Liver (tissue), 9 donors: ENCODE results near the gene NSD1. TPM values are rescaled to one million over a fixed set of nuclear protein-coding genes. Genes with fewer than 3 reads are reported as not detected.

Experiments
- DNase-seq: peaks from one replicate; pipeline ENCODE4 v3.0.0-alpha.2; 2017; ENCODE audit warnings: low spot score
- H3K27ac ChIP-seq, 2 donors: one replicate each; pipeline ENCODE4 v1.7.0; 2013; ENCODE audit warnings: inconsistent platforms in 2 of 2, low read length in 2 of 2, control low read depth in 1 of 2, low read depth in 1 of 2, mild to moderate bottlenecking in 1 of 2
- H3K27me3 ChIP-seq, 4 donors: one replicate each; pipeline versions ENCODE4 v1.6.1 to v1.7.0; 2013; ENCODE audit warnings: low read length in 3 of 4, inconsistent platforms in 1 of 4, mild to moderate bottlenecking in 1 of 4, moderate library complexity in 1 of 4; ENCODE audit not compliant: control insufficient read depth in 4 of 4, insufficient read depth in 4 of 4
- H3K36me3 ChIP-seq, 4 donors: one replicate each; pipeline versions ENCODE4 v1.6.1 to v1.7.0; 2013; ENCODE audit warnings: low read length in 3 of 4, mild to moderate bottlenecking in 3 of 4, low read depth in 1 of 4, moderate library complexity in 1 of 4; ENCODE audit not compliant: control insufficient read depth in 4 of 4, insufficient read depth in 3 of 4
- H3K4me1 ChIP-seq, 4 donors: one replicate each; pipeline versions ENCODE4 v1.6.1 to v1.7.0; 2013; ENCODE audit warnings: low read length in 3 of 4, mild to moderate bottlenecking in 3 of 4, moderate library complexity in 1 of 4; ENCODE audit not compliant: control insufficient read depth in 4 of 4, insufficient read depth in 4 of 4
- H3K4me3 ChIP-seq, 3 donors: one replicate each; pipeline versions ENCODE4 v1.6.1 to v1.7.0; 2013; ENCODE audit warnings: low read length in 3 of 3, control low read depth in 1 of 3, low read depth in 1 of 3, mild to moderate bottlenecking in 1 of 3
- H3K9ac ChIP-seq, 2 donors: one replicate each; pipeline ENCODE4 v1.7.0; 2013; ENCODE audit warnings: low read length in 2 of 2, mild to moderate bottlenecking in 2 of 2, moderate library complexity in 2 of 2, control low read depth in 1 of 2, low read depth in 1 of 2
- H3K9me3 ChIP-seq, 4 donors: one replicate each; pipeline versions ENCODE4 v1.6.1 to v1.7.0; 2013; ENCODE audit warnings: low read length in 3 of 4; ENCODE audit not compliant: control insufficient read depth in 4 of 4
- CTCF ChIP-seq: fragments of 150-350 bp; IDR thresholded peaks from 2 replicates; pipeline ENCODE4 v1.5.1; 2017; ENCODE audit warnings: improper control_type of control experiment, low read depth, low read length; ENCODE audit not compliant: missing input control
- EGR1 ChIP-seq, 2 donors: IDR thresholded peaks; 2 replicates each; pipeline ENCODE4 v1.6.1; 2016 to 2018; ENCODE audit warnings: antibody characterized with exemption in 2 of 2, low read depth in 2 of 2
- GABPA ChIP-seq, 2 donors: IDR thresholded peaks in 1 of 2; conservative IDR thresholded peaks in 1 of 2; 2 replicates each; pipeline ENCODE4 v1.6.1; 2016; ENCODE audit warnings: antibody characterized with exemption in 2 of 2, mild to moderate bottlenecking in 1 of 2, moderate library complexity in 1 of 2
- HNF4G ChIP-seq: IDR thresholded peaks from 2 replicates; pipeline ENCODE4 v1.6.1; 2016; ENCODE audit warnings: antibody characterized with exemption
- NR2F2 ChIP-seq: IDR thresholded peaks from 2 replicates; pipeline ENCODE4 v1.6.1; 2016; ENCODE audit warnings: antibody characterized with exemption
- REST ChIP-seq: IDR thresholded peaks from 2 replicates; pipeline ENCODE4 v1.6.1; 2016; ENCODE audit warnings: antibody characterized with exemption, mild to moderate bottlenecking
- YY1 ChIP-seq: IDR thresholded peaks from 2 replicates; pipeline ENCODE4 v1.6.1; 2016; ENCODE audit warnings: antibody characterized with exemption, mild to moderate bottlenecking
- WGBS: extraction: QIAGEN DNeasy Blood & Tissue Kit; methylation state at CpG from one replicate; pipeline ENCODE4 v1.1.7; 2013; 5-methylcytosine and 5-hydroxymethylcytosine counted together
- polyA plus RNA-seq, 2 donors: library from polyadenylated mRNA; stranded (reverse) in 1 of 2; unstranded in 1 of 2; fragments of 200-250 nt in 1 of 2; fragments of >200 nt in 1 of 2; fragmentation: Nextera tagmentation in 1 of 2; extraction: Ambion mirVana in 1 of 2; gene quantifications; one replicate each; pipeline versions ENCODE4 v1.2.1 to v1.2.3, GENCODE V29; 2013 to 2015
- total RNA-seq, 2 donors: library from RNA; depleted of rRNA; stranded (reverse); fragments of >200 nt; gene quantifications; one replicate each; pipeline ENCODE4 v1.2.3, GENCODE V29; 2014
- donor health status: healthy.
- donor health status: healthy.
- donor health status: healthy.
- donor health status: healthy.
- donor health status: healthy.

Gene NSD1
- total and polyA plus RNA-seq, 4 donors = 5.3 to 34.1 (median 19.3) TPM

GRCh38 chr5:177302354-177303110 is 169.0 kb downstream of the NSD1 start:
- TF ChIP-seq CTCF (peak; percentile 3), EGR1 (IDR thresholded peaks at IDR 0.05; ENCODE audit: low read depth in 2 of 2) (no peak)
- Histone ChIP-seq H3K9me3 (no peaks in the 10 kb centered on the region), H3K27me3 (no peaks in the 10 kb centered on the region), H3K4me3 (peak overlapping the region; percentile 72 to 97 (median 86)), H3K9ac (peak overlapping the region in 1 of 2 donors; percentile 51), H3K36me3 (peaks cover 6 to 16% (median 11%) of the 10 kb centered on the region in 4 donors), H3K4me1 (peaks cover 13 to 42% (median 29%) of the 10 kb centered on the region in 4 donors), H3K27ac (peak overlapping the region; percentile 84 to 89)
- 44% methylated on average over 24 of the region's 24 CpGs for WGBS
- no peak for DNase-seq

GRCh38 chr5:177303121-177303924 is 169.8 kb downstream of the NSD1 start, which contains the start of the genes PRELID1 and RAB24:
Gene PRELID1, plus strand, starts transcription at chr5:177303799. Its CDS starts 187 bp downstream, at chr5:177303986.
Gene RAB24, minus strand, starts transcription at chr5:177303719. Its CDS starts 431 bp downstream, at chr5:177303288.
- WGBS = under 1% methylated on average over 100 of the region's 100 CpGs
- H3K9ac ChIP-seq = peak within 1 kb of the TSS; percentile 87 to 89
- DNase-seq = peak; percentile 91
- H3K4me3 ChIP-seq = peak within 1 kb of the TSS; percentile 72 to 97 (median 94)
- H3K27ac ChIP-seq = peak within 1 kb of the TSS; percentile 84 to 89
- no peaks in the 10 kb centered on the region for H3K9me3 ChIP-seq
- peak; percentile 52 to 89 for TF ChIP-seq GABPA (IDR thresholded peaks at IDR 0.05 in 1 of 2, conservative IDR thresholded peaks at IDR 0.05 in 1 of 2)
- peak; percentile 32 for TF ChIP-seq YY1
- no peak for TF ChIP-seq NR2F2
- H3K4me1 ChIP-seq = peaks cover 13 to 42% (median 29%) of the 10 kb centered on the region in 4 donors
- H3K27me3 ChIP-seq = no peaks in the 10 kb centered on the region
- H3K36me3 ChIP-seq = peaks cover 6 to 16% (median 11%) of the 10 kb centered on the region in 4 donors

GRCh38 chr5:177303925-177304391 is 170.4 kb downstream of the NSD1 start:
- peaks cover 13 to 42% (median 29%) of the 10 kb centered on the region in 4 donors for H3K4me1 ChIP-seq
- H3K36me3 ChIP-seq = peaks cover 6 to 16% (median 11%) of the 10 kb centered on the region in 4 donors

More at GRCh38 chr5:177303925-177304391, 170.4 kb downstream of the NSD1 start:
- Histone ChIP-seq H3K27me3 (no peaks in the 10 kb centered on the region), H3K9ac (peak overlapping the region; percentile 45 to 87), H3K9me3 (no peaks in the 10 kb centered on the region), H3K27ac (peak overlapping the region; percentile 84 to 89), H3K4me3 (peak overlapping the region; percentile 72 to 97 (median 94))
- DNase-seq = no peak
- under 1% methylated on average over 25 of the region's 25 CpGs for WGBS
- TF ChIP-seq REST (no peak), HNF4G (peak; percentile 14)
